GM18951 (cell line): Measurements from ENCODE around the gene ZCCHC17.
A peak's percentile ranks its signal among the peaks of the same experiment; 100 is the strongest.
"Not testable (repeated sequence)": the region's sequence is repeated elsewhere in the genome, so short reads cannot be mapped to it uniquely, and the experiment has no call there.

Experiments used
- POLR2A ChIP-seq: IDR thresholded peaks from 4 replicates; pipeline ENCODE4 v1.6.1; 2011; ENCODE audit warnings: mild to moderate bottlenecking; ENCODE audit not compliant: insufficient read length, insufficient read depth; ENCODE audit errors: extremely low read depth
- in situ Hi-C: fragments of 300-500 bp; cut with MboI; formaldehyde crosslinking; loops from one replicate; pipeline ENCODE4 v1.12.0; 2022; ENCODE audit warnings: low sequenced_read_pairs, mixed read lengths, inconsistent platforms; ENCODE audit not compliant: unreplicated experiment

Gene ZCCHC17

GRCh38 chr1:31296486-31297276 is at the start of gene ZCCHC17, which contains the start of gene SNRNP40:
Gene ZCCHC17 (plus strand): TSS chr1:31297032. CDS start chr1:31310099, 13,067 bp downstream.
Gene SNRNP40 (minus strand): TSS chr1:31296788. CDS start chr1:31296751, 37 bp downstream.
- TF ChIP-seq POLR2A: peak; percentile 91
- in situ Hi-C loops: no loop called here

GRCh38 chr1:31248276-31248675 is 48.6 kb upstream of the ZCCHC17 start:
- no peak for TF ChIP-seq POLR2A
- in situ Hi-C loops: no loop called here

GRCh38 chr1:31249854-31250253 is 47.0 kb upstream of the ZCCHC17 start:
- in situ Hi-C loops: no loop called here
- no peak for TF ChIP-seq POLR2A

DNA sequence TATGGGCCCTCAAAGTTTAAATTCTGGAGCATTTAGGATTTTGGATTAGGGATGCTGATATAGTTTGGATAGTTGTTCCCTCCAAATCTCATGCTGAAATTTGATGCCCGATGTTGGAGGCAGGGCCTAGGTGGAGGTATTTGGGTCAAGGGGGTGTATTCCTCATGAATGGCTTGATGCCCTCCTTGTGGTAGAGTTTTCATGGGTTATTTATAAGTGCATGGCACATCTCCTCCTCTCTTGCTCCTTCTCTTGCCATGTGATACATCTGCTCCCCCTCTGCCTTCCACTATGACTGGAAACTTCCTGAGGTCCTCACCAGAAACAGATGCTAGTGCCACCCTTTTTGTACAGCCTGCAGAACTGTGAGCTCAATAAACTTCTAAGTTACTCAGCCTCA is 39.6 kb upstream of the ZCCHC17 start:
- in situ Hi-C loops: no loop called here

DNA sequence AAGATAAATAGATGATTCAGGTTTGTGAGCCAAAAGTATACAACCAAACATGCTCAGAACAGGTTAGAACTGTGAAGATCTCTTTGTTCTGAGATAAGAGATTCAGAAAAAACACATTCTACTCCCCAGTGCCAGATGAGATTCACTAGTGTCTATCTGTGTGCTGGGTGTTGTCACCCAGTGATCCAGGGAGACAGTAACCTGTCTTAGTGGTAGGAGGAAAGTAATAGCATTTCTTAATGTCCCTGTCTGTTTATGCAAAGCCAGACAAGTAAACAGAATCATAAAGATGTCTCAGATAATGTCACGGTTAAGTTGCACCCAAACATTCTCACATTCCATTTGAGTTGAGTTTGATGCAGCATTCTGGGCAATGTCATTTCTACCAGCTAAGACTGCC is 38.3 kb upstream of the ZCCHC17 start:
- in situ Hi-C loops: no loop called here
- TF ChIP-seq POLR2A: no peak

More for the DNA sequence above, 39.6 kb upstream of the ZCCHC17 start:
- no peak for TF ChIP-seq POLR2A

- TF ChIP-seq POLR2A: no peak
- in situ Hi-C loops: no loop called here
Measured at GRCh38 chr1:31259746-31260145, 37.1 kb upstream of the ZCCHC17 start.

DNA sequence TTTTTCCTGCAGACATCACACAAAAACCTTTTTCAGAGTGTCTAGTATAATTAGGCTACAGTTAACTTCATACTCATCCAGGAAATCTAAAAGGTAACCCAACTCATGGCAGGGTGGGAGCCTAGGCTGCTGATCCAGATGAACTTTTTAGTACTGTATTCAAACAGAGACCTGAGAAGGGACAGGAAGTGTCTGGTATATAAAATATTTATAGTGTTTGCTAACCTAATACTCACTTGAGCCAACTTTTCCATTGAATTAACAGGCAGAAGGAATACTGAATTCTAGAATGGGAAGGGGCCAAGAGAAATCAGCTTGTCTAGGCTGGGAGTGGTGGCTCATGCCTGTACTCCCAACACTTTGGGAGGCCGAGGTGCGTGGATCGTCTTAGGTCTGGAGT is 34.9 kb upstream of the ZCCHC17 start:
- in situ Hi-C loops: no loop called here

DNA sequence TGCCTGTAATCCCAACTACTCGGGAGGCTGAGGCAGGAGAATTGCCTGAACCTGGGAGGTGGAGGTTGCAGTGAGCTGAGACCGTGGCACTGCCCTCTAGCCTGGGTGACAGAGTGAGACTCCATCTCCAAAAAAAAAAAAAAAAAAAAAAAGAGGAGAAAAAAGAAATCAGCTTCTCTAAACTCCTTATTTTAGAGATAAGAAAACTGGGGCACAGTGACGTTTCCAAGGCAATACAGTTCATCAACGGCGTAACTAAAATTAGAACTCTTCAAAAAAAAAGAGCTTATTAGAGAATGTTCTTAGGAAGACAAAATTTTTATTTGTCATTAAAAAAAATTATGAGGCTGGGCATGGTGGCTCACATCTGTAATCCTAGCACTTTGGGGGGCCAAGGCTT is 34.4 kb upstream of the ZCCHC17 start:
- in situ Hi-C loops: not testable (repeated sequence)

More for the DNA sequence above, 34.9 kb upstream of the ZCCHC17 start:
- no peak for TF ChIP-seq POLR2A

GRCh38 chr1:31263408-31263807 is 33.4 kb upstream of the ZCCHC17 start:
- in situ Hi-C loops: no loop called here
- TF ChIP-seq POLR2A: no peak

DNA sequence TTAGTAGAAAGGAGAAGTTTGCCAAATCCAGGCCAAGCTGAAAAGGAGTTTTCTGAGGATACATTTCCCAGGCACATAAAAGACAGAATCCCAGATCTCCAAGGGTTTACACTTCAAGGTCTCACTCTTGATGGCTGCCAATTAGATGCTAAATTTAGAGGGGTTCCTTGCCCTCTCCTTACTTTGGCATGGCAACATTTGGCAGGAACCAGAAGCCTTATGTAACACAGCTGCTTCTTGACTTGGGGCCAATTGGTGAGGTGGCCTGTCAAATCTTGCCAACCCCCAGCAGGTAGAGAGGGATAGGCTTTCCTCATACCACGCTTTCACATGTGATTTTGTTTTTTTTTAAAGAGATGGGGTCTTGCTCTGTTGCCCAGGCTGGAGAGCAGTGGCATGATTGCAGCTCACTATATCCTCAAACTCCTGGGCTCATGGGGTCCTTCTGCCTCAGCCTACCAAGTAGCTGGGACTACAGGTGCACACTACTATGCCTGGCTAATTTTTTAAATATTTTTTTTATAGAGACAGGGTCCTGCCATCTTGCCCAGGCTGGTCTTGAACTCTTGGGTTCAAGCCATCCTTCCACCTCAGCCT is 31.9 kb upstream of the ZCCHC17 start:
- no peak for TF ChIP-seq POLR2A
- in situ Hi-C loops: no loop called here

DNA sequence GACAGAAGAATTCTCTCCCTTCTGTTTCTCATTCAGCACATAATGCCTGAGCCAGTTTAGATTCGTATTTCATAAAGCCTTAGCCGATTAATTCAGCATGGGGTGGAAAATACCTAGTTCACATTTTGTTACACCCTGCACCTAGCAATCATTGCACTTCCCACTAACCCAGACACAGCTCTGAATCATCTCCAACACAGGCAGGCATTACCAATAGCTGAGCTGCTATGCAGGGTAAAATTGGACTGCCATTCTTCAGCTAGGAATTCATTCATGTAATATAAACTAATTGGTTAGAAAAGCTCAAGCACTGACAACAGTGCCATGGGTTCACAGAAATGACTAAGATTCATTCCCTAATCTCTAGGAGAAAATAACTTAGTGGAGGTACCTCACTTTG is 30.3 kb upstream of the ZCCHC17 start:
- in situ Hi-C loops: no loop called here
- no peak for TF ChIP-seq POLR2A

GRCh38 chr1:31272369-31272768 is 24.5 kb upstream of the ZCCHC17 start:
- no peak for TF ChIP-seq POLR2A
- in situ Hi-C loops: no loop called here

GRCh38 chr1:31273619-31274018 is 23.2 kb upstream of the ZCCHC17 start:
- in situ Hi-C loops: no loop called here
- no peak for TF ChIP-seq POLR2A

- in situ Hi-C loops: not testable (repeated sequence)
Measured at GRCh38 chr1:31282426-31282825, 14.4 kb upstream of the ZCCHC17 start.

DNA sequence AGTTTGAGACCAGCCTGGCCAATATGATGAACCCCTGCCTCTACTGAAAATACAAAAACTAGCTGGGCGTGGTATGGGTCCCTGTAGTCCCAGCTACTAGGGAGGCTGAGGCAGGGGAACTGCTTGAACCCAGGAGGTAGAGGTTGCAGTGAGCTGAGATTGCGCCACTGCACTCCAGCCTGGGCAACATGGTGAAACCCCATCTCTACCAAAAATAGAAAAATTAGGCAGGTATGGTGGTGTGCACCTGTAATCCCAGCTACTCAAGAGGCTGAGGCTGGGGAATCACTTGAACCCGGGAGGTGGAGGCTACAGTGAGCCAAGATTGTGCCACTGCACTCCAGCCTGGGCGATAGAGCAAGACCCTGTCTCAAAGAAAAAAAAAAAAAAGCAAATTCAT is 9.0 kb upstream of the ZCCHC17 start:
- in situ Hi-C loops: not testable (repeated sequence)

GRCh38 chr1:31289021-31289420 is 7.8 kb upstream of the ZCCHC17 start:
- in situ Hi-C loops: no loop called here
- TF ChIP-seq POLR2A: no peak
